ENCODE results near the gene GASK1A.

Gene GASK1A

GRCh38 chr3:43015572-43015971 lies 36.5 kb downstream of the GASK1A start:
- DNase-seq, result no peak

- no peak for DNase-seq
These were observed 37.1 kb downstream of the GASK1A start for GRCh38 chr3:43015991-43016865.

- no peak for DNase-seq
These were observed 37.9 kb downstream of the GASK1A start for GRCh38 chr3:43017004-43017403.

DNA sequence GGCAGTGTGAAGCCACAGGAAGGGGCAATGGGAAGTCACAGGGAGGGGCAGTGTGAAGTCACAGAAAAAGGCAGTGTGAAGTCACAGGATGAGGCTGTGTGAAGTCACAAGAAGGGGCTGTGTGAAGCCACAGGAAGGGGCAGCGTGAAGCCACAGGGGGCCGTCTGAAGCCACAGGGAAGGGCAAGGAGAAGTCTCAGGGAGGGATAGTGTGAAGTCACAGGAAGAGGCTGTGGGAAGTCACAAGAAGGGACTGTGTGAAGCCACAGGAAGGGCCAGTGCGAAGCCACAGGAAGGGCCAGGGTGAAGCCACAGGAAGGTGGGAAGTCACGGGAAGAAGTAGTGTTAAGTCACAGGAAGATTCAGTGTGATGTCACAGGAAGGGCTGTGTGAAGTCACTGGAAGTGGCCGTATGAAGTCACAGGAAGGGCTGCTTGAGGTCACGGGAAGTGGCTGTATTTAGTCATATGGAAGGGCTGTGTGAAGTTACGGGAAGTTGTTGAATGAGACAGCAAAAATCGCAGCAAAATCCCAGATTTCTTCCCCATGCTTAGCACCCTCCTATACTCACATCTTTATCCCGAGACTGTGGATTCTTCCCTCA lies 38.6 kb downstream of the GASK1A start:
- DNase-seq, result no peak

DNA sequence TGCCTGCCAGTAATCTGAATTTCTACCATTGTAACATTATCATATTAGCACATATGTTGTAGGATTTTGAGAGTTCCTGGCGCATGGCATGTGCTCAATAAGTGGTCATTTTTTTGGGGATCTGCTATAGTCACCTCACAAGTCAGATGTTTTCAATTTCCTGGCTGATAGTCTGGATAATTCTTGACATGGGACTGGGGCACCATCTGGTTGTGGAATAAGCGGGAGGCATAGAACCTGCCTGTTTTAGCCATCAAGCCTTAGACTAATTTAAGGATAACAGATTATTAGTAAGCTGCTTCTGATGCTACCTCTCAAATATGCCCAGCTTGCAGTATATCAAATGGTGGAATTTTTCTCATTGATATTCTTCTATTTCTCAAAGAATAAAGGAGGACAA lies 39.1 kb downstream of the GASK1A start:
- no peak for DNase-seq

- DNase-seq, result no peak
These were observed 40.1 kb downstream of the GASK1A start for GRCh38 chr3:43019006-43019809.

GRCh38 chr3:43019826-43020225 lies 40.7 kb downstream of the GASK1A start:
- no peak for DNase-seq

- DNase-seq, result no peak
These were observed 42.1 kb downstream of the GASK1A start for GRCh38 chr3:43021186-43021585.

- no peak for DNase-seq
These were observed 43.0 kb downstream of the GASK1A start for GRCh38 chr3:43022121-43022520.

GRCh38 chr3:43023066-43023465 lies 44.0 kb downstream of the GASK1A start:
- no peak for DNase-seq

DNA sequence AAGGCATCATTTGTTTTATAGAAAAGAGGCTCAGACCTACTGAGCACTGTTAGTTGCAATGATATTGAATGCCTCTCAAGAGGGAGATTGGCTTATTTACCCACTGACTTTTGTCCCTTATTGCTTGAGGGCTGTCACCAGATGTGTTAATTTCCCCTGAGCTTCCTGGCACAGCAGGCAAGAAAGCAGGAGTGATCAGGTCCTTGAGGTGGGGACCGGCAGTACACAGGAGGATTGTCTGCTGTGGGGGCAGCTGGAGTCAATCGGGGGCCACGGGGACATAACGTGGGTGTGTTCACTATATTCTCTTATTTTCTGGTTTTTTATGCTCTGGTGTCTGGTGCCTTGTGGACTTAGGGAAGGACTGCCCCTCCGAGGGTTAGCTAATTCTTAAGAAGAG lies 44.6 kb downstream of the GASK1A start:
- no peak for DNase-seq

DNA sequence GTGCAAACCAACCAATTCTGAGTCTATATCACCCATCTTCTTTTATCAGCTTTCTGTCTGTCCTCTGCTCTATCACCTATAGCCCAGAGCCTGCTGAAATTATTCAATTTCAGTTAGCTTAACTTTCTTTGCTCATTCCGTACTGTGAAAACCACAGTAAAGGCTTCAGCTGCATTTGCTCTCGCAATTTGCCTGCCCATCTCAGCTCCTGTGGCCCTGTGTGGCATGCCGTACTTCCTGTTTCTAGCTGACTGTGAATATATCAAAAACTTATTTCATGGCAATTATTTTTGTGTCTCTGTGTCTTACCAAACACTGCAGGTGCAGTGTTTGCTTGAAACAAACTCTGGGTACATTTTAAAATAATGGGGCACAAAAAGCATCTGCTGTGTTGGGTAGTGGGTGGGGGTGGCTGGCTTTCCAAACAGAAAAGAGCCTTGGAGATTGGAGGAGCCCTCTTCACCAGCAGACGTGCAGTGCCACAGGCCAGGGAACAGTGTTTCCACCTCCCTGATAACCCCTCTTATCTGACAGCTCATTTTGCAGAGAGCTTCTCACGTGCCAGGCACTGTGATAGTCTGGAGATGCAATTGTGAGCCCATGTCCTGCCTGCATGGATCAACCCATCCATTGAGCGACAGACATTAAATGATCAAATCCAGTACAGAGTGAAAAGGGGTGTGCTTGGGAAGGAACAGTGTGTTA lies 45.2 kb downstream of the GASK1A start:
- no peak for DNase-seq

DNA sequence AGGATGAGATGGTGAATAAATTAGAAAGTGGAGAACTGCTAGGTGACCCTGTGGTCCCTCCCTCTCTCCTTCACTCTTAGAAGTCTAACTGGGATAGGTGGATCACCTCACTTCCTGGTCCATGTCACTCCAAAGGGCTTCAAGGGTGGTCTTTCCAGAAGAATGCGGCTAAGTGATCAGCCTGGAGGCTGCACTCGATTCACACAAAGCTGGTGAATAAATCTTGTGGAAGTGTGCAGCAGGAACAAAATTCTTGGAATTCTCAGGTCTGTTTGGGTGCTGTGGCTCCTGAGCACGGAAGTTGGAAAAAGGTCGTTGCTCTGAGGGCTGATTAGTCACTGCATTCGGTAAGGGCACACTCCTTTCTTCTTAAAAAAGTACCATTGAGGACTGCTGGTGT lies 46.3 kb downstream of the GASK1A start:
- DNase-seq, result no peak

DNA sequence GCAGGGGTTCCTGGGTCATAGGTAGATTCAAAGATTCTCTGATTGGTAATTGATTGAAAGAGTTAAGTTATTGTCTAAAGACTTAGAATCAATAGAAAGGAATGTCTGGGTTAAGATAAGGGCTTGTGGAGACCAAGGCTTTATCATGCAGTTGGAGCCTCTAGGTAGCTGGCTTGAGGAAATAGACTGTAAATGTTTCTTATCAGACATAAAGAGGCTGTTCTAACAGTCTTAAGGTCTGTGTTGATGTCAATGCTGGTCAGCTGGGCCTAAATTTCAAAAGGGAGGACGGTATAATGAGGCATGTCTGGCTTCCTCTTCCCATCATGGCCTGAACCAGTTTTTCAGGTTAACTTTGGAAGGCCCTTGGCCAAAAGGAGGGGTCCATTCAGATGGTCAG lies 48.9 kb downstream of the GASK1A start:
- no peak for DNase-seq

DNA sequence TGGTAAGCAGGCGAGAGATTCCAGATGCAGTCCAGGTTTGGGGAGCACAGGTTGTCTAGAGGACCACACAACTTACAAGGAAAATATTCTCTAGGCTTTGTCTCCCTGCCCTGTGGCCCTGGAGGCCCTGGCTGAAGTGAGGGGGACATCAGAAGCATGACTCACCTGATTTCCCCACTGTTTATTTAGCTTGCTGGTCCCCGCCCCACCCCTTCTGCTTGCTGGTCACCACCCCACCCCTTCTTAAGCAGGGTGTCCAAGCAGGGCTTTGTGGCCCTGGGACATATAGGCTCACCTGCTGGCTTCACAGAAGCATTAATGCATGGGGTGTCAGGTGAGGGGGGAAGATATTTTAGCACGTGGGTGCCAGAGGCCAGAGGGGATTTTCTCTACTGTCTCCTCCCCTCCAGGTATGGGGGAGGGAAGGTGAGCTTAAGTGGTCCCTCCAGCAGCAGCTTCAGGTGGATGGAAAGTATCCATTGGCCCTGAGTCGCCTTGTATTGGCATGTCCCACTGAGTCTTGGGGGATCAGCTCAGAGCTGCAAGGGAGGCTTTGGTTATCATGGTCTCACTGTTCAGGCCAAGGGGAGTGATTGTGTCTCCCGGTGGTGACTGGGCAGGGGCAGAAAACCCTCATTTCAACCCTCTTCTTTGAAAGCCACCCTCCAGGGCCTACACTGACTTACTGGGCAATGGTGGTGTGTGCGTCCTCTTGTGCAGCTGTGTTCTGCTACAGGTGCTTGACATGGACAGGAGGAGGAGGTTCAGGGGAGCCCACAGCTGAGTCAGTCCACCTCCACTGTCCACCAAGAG lies 49.8 kb downstream of the GASK1A start:
- DNase-seq, result no peak

DNA sequence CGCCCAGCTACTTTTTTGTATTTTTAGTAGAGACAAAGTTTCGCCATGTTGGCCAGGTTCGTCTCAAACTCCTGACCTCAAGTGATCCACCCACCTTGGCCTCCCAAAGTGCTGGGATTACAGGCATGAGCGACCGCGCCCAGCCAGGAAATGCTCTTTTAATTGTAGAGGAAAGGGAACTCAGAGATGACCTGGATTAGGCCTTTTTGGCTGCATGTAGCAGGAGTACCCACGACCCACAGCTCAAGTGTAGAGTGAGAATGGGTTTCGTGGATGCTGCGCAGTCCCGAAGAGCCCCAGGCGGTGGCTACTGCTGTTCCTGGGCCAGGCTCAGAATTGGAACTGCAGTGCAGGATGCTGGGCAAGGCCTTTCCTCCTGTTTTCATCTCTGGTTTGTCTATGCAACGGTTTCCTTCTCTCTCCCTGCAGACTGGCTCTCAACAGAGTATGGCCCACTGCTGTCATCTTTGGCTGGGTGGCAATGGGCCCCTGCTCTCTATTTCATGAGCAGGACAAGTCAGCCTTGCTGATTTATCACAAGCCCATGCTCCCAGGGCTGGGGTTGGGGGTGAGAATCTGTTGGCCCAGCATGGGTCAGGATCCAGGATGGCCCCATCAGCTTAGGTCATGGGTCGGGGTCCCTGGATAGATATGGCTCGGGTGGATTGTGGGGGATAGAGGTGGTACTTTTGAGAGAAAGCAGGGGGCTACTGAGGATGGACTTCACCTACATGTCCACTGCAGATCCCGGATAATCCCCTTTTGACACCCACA lies 51.2 kb downstream of the GASK1A start:
- no peak for DNase-seq

DNA sequence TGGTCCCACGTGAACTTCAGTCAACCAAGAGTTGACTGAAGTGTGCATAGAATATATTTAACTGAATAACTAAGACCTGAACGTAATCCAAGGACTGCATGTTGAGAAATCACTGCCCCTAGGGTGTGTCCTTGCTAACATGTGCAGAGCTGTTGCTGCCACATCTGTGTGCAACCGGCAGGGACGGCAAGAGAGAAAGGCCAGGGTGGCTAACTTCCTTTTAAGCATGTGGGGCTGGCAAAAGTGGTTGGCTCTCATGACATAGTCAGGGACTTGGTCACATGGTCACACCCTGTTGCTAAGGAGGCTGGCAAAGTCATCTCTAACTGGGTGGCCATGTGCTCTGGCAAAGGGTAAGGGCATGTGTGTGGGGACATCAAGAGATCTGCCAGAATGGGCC lies 52.4 kb downstream of the GASK1A start:
- no peak for DNase-seq

DNA sequence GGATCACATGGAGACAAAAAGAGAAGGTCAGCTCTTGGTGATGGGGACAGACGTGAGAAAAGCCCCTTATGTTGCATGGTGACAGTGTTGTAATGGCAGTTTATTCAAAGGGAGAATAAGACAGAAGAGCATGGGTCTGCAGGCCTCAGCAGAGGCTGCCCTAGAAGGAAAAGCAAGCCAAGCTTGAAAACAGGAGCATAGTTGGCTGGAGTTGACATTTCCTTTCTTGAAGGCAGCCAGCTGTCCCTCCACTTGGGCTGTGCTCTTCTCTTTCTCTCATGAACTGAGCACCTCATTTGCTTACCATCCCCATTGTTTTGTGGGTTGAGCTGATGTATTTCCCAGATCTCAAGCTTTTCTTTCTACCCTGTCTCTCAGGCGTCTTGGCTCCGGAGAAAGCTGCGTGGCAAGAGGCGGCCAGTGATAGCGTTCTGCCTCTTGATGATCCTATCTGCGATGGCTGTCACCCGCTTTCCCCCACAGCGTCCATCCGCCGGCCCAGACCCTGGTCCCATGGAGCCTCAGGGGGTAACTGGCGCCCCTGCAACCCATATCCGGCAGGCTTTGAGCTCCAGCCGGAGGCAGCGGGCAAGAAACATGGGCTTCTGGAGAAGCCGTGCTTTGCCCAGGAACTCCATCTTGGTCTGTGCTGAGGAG lies 52.9 kb downstream of the GASK1A start:
- DNase-seq, result no peak

DNA sequence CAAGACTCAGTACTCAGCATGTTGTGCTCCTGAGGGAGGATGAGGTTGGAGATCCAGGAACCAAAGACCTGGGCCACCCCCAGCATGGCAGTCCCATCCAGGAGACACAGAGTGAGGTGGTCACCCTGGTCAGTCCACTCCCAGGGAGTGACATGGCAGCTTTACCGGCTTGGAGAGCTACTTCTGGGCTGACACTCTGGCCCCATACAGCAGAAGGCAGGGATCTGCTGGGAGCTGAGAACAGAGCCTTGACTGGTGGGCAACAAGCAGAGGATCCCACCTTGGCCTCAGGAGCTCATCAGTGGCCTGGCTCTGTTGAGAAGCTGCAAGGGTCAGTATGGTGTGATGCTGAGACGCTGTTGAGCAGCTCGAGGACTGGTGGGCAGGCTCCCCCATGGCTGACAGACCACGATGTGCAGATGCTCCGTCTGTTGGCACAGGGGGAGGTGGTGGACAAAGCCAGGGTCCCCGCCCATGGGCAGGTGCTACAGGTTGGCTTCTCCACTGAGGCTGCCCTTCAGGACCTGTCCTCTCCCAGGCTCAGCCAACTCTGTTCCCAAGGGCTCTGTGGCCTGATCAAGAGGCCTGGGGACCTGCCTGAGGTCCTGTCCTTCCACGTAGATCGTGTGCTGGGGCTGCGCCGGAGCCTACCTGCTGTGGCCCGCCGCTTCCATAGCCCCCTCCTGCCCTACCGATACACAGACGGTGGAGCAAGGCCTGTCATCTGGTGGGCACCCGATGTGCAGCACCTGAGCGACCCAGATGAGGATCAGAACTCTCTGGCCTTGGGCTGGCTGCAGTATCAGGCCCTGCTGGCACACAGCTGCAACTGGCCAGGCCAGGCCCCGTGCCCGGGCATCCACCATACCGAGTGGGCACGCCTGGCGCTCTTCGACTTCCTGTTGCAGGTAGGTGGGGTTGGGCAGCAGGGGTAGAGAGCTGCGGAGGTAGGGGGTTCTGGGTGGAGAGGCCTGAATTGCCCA lies 53.8 kb downstream of the GASK1A start:
- DNase-seq, result no peak

GRCh38 chr3:43034200-43034599 lies 55.1 kb downstream of the GASK1A start:
- no peak for DNase-seq

All from NCI-H69 (cell line).